ENCODE results near the gene ZCCHC8.
"Not testable (repeated sequence)": the region's sequence is repeated elsewhere in the genome, so short reads cannot be mapped to it uniquely, and the experiment has no call there.

The ZCCHC8 gene

DNA sequence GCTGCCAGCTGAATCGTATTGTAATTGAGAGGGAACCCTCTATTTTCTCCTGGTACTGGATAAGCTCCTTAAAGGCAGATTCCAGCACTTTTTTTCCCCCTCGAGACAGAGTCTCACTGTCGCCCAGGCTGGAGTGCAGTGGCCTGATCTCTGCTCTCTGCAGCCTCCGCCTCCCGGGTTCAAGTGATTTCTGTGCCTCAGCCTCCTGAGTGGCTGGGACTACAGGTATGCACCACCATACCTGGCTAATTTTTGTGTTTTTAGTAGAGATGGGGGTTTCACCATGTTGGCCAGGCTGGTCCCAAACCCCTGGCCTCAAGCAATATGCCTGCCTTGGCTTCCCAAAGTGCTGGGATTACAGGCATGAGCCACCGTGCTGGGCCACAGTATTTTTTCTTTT lies 30.9 kb downstream of the ZCCHC8 start:
- DNase-seq = not testable (repeated sequence)

DNA sequence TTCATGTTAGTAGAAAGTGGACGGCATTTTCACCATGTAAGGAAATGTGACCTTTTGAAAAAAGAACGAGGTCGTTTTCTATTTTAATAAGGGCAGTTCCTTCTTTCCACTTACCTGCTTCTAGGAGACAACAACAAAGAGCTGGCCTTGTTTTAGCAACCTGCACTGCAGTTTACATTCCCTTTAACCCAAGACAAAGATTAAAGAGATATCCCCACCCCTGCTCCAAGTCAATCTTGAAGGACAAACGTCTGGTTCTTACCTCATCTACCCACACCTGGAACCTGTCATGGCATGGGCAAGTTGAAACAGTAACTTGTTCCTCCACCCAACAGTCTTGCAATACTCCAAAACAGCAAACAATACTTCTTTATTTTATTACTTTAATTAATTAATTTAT lies 32.7 kb downstream of the ZCCHC8 start:
- DNase-seq = no peak

- DNase-seq = peak; percentile 88 to 91
Measured at GRCh38 chr12:122464317-122465042, 36.3 kb downstream of the ZCCHC8 start.

DNA sequence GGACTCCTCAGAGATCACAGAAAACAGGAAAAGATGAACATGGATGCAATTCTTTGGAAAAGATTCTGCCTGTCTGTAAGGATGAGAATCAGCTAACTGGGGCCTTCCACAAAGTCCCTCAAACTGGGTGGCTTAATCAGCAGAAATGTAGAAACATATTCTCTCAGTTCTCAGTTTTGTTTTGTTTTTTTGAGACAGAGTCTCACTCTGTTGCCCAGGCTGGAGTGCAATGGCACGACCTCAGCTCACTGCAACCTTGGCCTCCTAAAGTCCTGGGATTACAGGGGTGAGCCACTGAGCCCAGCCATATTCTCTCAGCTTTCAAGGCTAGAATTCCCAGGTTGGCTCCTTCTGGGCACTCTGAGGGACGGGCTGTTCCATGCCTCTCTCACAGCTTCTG lies 40.1 kb downstream of the ZCCHC8 start:
- DNase-seq = no peak

GRCh38 chr12:122460061-122460460 lies 40.7 kb downstream of the ZCCHC8 start:
- DNase-seq = no peak

GRCh38 chr12:122459211-122459610 lies 41.5 kb downstream of the ZCCHC8 start:
- DNase-seq = no peak

GRCh38 chr12:122458105-122459035 lies 42.4 kb downstream of the ZCCHC8 start:
- no peak for DNase-seq

- DNase-seq = no peak
Measured at GRCh38 chr12:122457627-122458026, 43.1 kb downstream of the ZCCHC8 start.

- no peak for DNase-seq
Measured at GRCh38 chr12:122454739-122455138, 46.0 kb downstream of the ZCCHC8 start.

DNA sequence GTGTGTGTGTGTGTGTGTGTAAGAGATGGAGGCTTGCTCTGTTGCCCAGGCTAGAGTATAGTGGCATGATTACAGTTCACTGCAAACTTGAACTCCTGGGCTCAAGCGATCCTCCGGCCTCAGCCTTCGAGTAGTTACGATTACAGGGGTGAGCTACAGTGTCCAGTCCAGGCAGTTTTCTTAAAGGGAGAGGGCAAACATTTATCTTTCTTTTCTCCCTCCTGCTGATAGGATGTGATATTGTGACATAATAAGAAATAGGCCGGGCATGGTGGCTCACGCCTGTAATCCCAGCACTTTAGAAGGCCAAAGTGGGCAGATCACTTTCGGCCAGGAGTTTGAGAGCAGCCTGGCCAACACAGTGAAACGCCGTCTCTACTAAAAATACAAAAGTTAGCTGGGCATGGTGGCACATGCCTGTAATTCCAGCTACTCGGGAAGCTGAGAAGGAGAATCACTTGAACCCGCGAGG lies 46.4 kb downstream of the ZCCHC8 start:
- no peak for DNase-seq

DNA sequence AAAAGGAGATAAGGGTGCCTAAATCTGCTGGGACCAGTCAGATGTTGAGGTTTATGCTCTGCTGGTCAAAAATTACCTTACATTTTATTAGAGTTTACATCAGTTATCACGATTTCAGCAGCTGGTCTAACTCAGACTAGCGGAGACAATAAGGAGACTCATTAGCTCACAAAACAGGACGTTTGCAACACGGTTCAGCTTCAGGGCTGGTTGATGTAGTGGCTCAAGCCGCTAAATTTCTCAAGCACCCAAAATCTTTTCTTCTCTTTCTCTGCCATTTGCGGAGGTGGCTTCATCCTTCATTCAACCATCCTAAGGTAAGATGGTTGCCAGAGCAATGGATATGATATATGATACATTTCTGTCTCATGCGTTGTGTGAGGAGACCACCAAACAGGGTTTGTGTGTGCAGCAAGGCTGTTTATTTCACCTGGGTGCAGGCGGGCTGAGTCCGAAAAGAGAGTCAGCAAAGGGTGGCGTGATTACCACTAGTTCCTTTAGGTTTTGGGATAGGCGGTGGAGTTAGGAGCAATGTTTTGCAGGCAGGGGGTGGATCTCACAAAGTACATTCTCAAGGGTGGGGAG lies 47.9 kb downstream of the ZCCHC8 start:
- no peak for DNase-seq

DNA sequence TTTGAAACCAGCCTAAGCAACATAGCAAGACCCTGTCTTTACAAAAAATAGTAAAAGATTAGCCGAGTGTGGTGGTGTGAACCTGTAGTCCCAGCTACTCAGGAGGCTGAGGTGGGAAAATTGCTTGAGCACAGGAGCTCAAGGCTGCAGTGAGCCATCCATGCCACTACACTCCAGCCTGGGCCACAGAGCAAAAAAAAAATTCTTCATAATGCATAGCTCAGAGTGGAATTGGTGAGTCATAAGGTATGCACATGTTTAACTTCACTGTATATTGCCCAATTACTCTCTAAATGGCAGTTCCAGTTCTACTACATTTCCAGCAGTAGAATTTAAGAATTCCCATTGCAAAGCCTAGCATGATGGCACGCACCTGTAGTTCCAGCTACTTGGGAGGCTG lies 51.4 kb downstream of the ZCCHC8 start:
- DNase-seq = peak; percentile 71 to 85

- DNase-seq = not testable (repeated sequence)
Measured at GRCh38 chr12:122447825-122448224, 52.9 kb downstream of the ZCCHC8 start.

- DNase-seq = not testable (repeated sequence)
Measured at GRCh38 chr12:122446390-122446789, 54.3 kb downstream of the ZCCHC8 start.

- not testable (repeated sequence) for DNase-seq
Measured at GRCh38 chr12:122444071-122444470, 56.7 kb downstream of the ZCCHC8 start.

- not testable (repeated sequence) for DNase-seq
Measured at GRCh38 chr12:122438822-122439221, 61.9 kb downstream of the ZCCHC8 start.

- DNase-seq = no peak
Measured at GRCh38 chr12:122437656-122438121, 63.0 kb downstream of the ZCCHC8 start.

- DNase-seq = no peak
Measured at GRCh38 chr12:122435186-122435585, 65.5 kb downstream of the ZCCHC8 start.

GRCh38 chr12:122429043-122429442 lies 71.7 kb downstream of the ZCCHC8 start:
- DNase-seq = not testable (repeated sequence)

GRCh38 chr12:122427403-122427802 lies 73.3 kb downstream of the ZCCHC8 start:
- DNase-seq = no peak

- DNase-seq = peak in 1 of 2 experiments; percentile 14
Measured at GRCh38 chr12:122423258-122424165, 77.2 kb downstream of the ZCCHC8 start.

GRCh38 chr12:122422730-122423257 lies 77.9 kb downstream of the ZCCHC8 start:
- DNase-seq = peak in 1 of 2 experiments; percentile 18

Data from SW 1271 (cell line).